CD1c-positive myeloid dendritic cell (primary cell): Measurements from ENCODE around the gene SGPL1.

Experiments used
- DNase-seq: peaks from one replicate; pipeline ENCODE4 v3.0.0-alpha.2; 2016; ENCODE audit errors: extremely low spot score

SGPL1 gene

DNA sequence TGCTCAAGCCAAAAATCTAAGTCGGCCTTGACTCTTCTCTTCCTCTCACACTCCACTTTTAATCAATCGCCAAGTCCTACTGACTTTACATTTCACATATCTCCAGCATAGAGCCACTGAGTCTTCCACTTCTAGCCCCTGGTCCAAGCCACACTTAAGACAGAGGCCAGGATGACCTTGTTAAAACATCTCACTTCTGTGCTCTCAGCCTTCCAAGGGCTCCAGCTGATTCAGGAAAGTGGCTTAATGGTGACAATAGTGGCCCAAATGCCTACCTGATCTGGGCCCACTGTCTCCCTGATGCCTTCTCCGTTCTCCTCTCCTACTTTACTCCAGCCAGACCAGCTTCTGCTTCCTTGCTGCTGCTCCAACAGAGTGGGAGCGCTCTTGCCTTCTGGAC is 35.0 kb upstream of the SGPL1 start:
- no peak for DNase-seq

DNA sequence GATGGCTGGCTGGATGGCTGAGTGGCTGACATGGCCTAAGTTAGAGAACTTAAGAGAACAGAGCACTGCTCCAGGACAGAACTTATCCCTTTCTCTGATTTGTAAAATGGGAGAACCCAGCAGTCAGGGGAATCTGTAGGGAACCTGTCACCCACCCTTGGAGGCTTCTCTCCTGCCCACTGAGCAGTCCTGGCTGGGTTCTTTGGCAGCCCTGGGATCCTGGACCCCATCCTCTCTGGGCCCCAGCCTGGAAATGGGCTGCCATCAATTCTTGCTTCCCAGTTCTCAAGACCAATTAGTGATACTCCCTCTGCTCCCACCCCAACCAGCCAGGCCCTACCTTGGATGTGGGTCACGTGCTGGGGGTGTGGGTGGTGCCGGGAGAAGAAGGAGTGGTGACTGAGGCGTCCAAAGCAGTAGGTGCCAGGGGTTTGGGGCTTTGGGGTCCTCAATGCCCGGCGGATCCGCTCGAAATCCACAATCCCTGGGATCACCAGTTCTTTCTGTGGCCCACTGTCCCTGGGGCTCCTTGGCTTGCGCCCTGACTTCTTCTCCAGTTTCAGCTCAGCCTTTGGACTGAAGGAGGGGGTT is 34.2 kb upstream of the SGPL1 start:
- DNase-seq, result no peak

DNA sequence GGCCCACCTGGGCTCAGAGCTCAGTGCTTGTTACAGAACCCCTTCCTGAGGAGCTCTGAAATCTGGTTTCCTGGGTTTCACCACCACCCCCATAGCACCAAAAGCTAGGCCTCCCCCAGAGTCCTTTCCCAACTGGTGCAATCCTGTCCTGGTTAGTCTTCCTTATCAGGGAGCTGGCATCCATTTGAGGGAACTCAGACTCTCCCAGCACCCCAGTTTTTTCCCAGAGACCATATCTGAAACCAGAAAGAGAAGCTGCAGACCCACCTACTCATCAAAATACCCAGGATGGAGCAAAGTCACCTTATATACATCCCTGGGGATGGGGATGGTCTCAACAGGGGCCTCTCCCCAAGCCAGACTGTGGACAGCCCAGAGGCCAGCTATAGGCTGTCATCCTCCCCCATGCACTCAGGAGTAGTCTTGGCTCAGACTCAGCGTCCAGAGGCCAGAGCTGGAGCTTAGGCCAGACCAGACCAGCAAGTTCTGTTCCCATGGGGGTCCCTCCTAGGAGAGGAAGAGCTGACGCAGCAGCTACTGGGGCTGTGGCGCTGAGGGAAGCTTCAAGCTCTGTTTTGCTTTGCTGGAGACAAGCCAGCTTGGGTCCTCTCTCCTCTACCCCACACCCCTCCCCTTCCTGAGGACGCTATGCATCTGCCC is 33.5 kb upstream of the SGPL1 start:
- DNase-seq, result no peak

DNA sequence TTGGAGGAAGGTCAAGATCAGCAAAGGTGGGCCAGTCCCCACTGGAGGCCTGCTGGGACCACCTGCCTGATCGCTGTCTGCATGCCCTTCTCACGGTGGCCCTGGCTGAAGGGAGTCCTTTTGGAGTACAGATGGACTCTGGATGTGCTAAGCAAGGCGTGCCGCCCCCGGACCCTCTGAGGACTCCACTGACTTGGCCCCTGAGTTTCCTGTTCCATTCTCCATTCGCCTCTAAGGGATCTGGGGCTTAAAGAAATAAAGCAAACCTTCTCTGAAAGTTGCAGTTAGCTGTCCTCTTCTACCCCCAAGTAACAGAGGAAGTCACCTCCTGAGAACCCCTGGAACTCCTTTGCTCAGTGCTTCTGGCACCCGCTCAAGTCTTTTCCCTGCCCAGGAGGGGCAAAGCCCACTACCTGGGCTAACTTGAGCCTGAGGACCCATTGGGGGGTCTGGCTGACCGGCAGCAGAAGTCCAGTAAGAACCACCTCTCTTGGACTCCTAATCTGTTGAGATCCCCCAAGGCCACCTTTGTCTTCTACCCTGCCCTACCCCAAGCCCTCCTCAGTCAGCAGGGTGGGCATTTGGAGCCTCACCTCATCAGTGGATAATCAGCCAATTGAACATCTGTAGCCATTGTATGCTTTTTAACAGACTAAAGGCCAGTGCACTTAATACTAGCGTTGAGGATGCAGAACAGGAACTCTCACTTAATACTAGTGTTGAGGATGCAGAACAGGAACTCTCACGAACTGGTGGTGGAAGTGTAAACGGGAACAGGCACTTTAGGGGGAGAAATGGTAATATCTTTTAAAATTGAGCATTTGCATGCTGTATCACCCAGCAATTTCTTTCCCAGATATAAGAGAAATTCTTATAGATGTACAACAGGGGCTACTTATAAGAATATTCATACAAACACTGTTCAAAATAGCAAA is 32.7 kb upstream of the SGPL1 start:
- DNase-seq, result peak; percentile 64

DNA sequence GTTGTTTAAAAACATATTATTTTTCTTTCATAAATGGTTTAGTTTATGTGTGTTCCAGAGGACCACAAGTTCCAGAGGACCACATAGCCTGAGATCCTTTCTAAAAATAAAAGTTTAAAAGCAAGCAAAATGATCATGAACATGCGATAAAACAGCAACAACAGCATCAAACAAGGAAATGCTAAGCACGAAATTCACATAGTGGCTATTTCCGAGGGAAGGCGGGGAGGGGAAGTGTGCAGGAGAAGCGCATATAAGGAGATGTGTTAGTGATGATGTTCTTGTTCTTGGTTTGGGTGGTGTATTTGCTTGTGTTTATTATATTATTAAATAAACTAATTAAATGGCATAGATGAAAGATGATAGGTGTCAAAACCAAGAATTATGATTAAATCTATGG is 31.7 kb upstream of the SGPL1 start:
- peak; percentile 48 for DNase-seq

DNA sequence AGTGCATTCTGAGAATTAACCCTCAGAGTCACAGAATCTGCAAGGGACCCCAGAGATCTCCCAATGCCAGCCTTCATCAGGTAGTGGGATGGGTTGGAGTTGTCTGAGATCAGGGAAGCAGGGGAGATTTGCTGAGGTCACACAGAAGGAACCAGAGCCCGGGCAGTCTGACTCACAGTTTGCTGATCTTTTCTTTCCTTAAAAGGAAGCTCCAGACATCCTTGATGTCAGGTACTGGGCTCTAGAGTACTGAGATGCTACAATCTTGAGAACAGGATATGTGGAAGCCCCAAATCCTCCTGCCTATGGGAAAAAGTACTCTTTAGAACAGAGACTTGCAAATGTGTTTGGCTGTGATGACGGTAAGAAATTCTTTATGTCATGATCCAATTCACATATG is 31.3 kb upstream of the SGPL1 start:
- peak; percentile 52 for DNase-seq

DNA sequence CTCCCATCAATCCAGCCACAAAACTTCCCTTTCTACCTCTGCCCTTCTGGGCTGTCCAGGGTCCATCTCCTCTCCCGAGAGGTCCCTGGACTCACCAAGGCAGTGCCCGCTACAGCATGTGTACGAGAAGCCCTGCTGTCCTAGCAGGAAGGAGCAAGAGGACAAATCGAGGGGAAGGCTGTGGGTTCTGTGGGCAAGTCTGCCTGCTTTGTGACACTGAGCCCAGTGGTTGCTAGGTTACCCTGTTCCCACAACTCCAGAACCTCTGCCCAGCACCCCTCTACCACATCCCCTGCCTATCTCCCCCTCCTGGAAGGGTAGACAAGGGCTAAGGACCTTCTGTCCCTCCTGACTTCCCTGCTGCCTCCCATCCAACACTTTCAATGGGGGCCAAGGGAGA is 30.6 kb upstream of the SGPL1 start, which contains the start of gene TBATA:
TBATA (minus strand) TSS at position 188 of the 400 bp plus-strand sequence. CDS start 1,998 bp downstream, outside the sequence.
- DNase-seq, result no peak

DNA sequence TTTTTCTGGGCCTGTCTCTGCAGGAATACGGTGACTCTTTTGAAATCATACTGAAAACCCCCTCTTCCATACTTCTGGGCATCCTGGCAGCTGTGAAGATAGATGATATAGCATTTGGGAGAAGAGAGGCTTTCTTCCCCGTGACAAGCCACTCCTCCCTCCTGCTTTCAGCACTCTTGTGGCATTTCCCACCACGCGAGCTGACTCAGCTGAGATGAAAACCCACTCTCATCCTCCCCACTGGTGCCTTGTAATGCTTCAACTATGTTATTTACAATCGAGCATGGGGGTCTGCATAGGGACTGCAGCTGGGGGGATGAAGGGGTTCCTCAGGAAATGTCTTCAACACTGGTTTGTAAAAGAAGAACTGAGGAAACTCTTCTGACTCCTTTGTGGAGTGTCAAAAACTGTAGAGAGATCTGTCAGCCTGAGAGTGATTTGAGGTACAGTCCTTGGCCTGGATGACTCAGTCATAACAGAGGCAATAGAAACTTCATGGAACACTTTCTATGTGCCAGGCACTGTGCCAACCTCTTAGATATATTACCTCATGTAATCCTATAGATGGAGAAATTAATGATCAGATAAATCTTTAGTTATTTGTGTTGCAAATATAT is 28.8 kb upstream of the SGPL1 start:
- peak; percentile 31 for DNase-seq

DNA sequence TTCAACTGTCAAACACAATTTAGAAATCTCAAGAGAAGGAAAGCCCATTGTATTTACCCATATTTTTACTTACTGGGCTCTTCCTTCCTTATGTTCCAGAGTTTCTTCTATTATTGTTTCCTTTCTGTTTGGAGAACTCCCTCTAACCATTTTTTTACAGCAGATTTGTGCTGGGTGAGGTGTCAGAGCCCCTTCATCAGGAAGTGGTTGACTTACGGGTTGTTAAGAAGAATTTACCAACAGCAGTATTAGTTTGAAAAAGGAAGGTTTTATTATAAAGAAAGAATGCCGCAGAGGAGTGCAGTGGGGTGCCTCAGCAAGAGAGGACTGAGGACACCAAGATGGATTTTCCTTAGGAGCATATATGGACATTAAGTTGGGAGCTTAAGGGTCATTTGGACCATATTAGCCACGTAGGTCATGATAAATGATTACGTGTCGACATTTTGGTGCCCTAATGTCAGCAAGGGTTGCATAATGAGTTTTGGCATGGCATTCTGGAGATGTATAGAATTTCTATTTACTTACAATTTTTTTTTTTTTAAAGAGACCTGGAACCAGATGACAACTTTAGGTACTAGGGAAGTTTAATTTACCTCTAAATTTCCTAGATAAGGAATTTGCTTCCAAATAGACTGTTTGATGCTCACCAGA is 24.2 kb upstream of the SGPL1 start:
- no peak for DNase-seq

DNA sequence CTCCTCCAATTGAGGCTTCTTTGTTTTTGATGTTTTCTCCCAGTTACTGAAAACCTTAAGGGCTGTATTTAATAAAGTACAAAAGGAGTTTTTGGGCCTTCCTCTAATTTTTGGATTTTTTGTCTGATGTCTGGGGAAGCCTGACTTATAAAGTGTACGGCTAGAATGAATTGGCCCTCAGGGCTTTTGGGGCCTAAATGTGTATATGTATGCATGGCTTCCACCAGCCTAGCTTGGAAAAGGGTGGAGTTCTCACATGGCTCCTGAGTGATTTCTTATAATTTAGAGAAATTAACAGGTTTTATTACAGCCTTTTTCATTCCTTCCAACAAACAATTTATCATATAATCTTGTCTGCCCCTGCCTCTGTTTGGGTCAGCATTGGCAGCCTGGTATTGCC is 20.1 kb upstream of the SGPL1 start:
- no peak for DNase-seq

DNA sequence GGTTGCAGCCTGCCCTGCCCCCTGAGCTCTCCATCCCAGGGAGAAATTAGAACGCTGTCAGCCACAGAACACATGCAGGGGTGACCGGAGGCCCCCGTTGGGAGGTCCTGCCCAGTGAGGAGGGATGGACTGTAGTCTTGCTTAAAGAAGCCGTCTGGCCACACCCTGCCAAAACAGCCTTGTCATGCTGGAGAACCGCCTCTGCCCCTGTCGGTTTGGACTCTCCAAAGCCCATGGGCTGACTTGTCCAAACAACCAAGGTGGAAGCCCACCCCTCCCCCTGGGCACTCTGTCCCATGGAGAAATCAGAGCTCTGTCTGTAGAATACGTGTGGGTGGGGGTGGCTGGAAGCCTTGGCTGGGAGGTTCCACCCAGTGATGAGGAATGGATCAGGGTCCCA is 17.9 kb upstream of the SGPL1 start:
- DNase-seq, result no peak

DNA sequence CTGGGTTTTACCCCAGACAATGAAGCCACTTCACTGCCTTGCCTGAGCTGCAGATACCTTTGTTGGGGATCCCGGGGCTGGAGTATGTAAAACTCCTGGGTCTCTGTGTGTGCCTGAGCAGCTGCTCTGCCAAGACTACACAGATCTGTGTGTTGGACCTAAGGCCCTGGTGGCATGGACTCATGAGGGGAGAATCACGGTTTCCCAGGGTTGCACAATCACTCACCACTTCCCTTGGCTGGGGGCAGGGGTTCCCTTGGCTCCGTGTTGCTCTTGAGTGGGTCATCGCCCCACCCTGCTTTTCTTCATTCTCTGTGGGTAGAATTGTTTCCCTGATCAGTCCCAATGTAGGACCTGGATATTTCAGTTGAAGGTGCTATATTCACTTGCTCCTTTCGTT is 16.6 kb upstream of the SGPL1 start:
- peak; percentile 11 for DNase-seq

DNA sequence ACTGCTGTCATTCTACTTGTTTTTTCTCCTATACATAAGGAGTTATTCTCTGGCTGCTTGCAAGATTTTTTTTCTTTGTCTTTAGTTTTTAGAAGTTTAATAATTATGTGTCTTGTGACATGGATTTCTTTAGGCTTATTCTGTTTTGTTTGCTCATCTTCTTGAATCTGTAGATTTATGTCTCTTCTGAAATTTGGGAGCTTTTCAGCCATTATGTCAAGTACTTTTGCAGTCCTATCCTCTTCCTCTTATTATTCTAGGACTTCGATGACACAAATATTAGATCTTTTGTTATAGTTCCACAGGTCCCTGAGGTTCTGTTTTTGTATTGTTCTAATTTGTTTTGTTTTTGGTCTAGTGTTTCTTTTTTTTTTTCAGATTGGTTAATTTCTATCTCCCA is 13.9 kb upstream of the SGPL1 start:
- DNase-seq, result no peak

DNA sequence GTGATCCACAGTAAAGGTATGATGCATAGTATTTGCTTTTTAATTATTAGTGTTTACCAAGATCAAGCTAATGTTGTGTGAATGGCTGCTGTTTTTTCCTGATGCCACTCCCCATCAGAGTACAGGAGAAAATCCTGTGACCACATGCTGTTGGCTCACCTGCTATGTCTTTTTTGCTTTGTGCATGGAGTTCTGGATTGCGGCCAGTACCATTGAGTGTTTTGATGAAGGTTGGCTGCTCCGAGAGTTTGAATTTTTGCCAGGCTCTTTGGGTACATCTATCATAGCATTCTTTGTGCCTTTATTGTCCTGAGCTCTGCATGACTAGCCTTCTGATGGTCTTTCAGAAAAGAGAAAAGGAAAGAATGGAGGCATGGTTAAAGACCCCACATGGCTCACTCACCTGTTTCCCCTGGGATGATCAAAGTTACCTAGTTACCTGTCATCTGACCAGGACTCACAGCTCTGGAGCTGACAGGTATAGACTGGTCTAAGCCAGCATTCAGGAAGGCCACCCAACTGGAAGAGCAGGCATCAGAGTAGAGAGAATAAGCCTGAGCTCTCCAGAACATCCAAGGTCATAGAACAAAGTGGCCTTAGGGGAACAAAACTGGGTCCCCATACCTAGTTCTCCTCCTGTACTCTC is 11.8 kb upstream of the SGPL1 start:
- no peak for DNase-seq

DNA sequence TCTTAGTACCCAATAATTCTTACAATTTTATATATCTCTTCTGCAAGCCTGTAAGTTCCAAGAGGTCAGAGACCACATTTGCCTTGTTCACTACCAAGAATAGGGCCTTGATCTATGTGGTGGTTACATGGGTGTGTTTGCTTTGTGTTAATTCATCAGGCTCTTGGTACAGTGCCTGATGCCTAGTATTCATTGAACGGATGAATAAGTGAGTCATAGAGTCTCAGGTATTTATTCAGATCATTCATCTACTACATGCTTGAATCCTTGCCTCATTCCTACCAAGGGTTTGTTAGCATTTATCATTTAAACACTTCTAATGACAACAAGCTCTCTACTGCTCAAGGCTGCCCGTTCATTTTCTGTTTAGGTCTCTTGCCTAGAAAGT is 11.3 kb upstream of the SGPL1 start:
- DNase-seq, result no peak

DNA sequence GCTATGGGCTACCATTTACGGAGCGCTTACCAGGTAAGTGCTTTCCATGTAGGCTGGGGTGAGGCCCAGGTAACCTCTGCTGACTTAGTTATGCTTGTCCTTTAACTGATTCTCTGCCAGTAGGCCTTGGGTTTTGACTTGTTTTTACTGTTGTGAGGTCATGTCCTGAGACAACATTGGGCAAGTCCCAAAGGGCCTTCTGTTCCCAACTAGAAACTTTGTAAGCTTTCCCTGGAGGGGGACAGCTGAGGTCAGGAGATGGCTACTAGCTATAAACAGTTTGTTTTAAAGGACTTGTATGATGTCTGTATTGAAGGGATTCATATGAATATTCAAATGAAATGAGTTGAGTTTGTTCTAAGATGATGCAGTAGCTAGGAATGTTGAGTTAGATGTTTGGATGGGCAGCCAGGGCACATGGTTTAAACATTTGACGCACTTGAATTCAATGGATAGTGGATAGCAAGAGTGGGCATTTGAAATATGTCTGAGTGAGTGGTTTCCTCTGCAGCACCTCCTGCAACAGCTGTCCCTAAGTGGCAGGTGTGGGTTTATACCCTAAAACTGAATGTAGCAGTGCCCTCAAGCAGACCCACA is 10.0 kb upstream of the SGPL1 start:
- no peak for DNase-seq

DNA sequence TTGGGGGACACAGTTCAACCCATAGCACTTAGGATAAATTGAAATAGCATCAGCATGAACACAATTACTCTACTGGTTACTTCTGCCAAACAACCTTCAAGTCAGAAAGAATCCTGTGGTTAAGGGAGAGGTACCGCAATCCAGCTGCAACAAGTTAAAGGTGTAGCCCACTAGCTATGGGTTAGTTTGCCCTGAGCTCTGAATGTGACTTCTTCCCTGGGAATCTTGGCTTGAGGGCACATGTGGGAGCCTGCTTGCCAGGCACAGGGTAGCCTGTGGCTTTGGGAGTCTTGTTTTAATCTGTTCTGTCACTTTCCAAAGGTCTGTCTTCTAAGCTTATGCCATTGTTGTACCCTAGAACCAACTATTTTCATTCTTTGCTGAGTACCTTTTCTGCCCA is 8.9 kb upstream of the SGPL1 start:
- DNase-seq, result no peak

DNA sequence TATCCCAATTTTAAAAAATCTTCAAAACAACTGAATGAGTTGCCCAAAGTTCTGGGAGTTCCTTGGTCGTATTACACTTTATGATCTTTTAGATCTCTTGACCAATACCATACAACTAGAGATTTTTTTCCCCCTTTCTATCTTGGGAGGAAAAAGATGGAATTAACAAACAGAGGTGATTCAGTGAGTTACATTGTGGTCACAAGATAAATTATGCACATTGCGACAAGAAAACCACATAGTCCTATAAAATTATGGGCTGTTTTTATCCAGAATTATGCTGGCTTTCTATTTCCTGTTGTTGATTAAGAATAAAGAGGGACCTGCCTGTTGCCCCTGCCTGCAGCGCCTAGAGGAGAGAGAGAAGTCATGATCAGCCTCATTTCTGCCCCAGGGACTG is 8.2 kb upstream of the SGPL1 start:
- no peak for DNase-seq

DNA sequence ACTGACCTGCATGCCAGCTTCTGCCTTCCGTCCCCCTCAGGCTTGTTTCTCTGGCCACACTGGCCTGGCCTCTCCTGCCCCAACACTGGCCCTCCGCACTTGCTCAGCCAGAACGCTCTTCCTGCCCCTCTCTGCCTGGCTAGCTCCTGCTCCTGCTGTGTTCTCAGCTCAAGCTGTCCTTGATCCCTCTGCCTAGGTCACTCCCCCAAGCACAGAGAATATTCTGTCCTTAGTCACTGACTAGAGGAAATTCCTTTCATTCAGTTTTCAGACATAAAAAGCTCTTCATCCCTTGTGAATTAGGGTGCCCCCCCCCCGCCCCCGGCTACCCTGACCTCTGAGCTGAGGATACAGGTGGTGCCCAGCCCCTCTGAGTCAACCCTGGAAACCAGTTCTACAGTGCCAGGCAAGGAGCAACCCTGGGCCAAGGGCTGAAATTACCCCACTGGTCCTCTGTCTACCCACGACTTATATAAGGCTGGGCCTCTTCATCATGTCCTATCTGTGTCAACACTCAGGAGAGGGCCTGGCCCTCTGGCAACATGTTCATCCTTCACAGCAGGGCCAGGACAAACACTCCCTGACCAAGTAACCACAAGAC is 6.6 kb upstream of the SGPL1 start:
- no peak for DNase-seq

DNA sequence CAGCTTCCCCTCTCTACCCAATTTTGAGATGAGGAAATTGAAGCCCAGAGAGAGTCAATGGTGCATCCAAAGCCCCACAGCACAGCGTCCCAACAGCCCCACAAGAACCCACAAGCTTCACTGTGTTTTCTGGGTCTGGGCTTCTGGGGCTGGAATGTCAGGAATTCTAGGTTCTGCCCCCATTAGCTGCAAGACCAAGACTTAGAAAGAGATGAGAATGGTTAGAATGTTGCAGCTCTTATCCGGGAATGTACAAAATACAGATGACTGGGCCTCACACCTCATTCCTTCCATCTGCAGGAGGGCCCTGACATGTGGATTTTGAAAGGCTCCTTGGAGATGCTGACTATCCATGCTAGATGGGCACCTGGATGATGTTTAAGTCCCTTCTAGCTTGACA is 6.0 kb upstream of the SGPL1 start:
- no peak for DNase-seq

DNA sequence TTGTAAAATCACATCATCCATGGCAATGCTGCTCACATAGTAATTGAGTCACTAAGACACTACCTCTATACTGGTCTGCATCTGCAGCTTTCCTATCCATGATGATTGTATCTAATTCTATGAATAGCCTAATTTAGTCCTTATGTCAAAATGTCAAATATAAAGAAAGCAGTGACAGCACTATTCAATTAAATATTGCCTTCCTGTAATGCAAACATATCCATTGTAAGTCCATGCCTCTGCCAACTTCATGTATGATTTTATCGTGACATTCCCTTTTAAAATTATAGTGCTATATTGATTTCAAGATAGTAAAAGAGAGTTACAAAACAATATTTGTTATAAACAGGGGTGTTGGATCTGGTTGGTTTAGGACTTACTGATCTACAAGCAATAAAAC is 4.8 kb upstream of the SGPL1 start:
- DNase-seq, result no peak
